ENCODE results near the gene SMURF1.
"Not testable (repeated sequence)": the region's sequence is repeated elsewhere in the genome, so short reads cannot be mapped to it uniquely, and the experiment has no call there.

SMURF1 gene

DNA sequence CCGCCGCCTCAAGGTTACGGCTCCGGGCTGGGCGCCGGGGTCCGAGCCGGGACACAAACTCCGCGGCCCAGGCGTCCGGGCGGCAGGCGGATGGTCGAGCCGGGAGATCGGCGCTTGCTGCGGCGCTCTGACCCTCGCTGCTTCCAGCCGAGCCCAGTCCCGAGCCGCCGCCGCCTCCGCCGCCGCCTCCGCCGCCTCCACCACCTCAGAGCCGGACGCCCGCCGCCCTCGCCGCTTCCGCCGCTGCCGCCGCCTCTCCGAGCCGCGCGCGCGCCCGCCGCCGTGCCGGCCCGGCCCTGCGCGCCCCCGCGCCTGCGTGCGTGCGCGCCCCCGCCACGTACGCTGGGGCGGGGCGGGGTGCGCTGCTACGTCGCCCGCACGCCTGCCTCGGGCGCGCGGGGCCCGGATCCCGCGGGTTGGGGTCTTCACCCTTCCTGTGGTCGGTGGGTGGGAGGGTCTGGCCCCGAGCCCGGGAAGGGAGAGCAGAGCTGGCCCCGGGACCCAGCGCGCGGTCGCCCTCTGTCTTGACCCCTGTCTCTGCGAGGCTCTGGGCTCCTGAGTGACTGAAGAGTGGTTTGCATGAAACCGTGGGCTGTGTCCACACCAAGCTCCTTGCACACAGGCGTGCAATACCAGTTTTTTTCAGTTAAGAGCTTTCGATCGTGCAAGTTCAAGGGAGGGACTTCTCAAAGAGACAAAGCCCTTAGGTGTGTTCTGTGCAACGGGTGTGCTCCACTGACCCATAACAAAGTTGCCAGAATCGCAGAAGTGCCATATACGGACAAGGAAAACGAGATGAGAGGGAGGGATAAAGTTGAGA lies at the start of gene SMURF1:
SMURF1 (minus strand) TSS at position 256 of the 820 bp plus-strand sequence. CDS start 328 bp downstream, outside the sequence.
- peak; percentile 50 to 87 for DNase-seq

DNA sequence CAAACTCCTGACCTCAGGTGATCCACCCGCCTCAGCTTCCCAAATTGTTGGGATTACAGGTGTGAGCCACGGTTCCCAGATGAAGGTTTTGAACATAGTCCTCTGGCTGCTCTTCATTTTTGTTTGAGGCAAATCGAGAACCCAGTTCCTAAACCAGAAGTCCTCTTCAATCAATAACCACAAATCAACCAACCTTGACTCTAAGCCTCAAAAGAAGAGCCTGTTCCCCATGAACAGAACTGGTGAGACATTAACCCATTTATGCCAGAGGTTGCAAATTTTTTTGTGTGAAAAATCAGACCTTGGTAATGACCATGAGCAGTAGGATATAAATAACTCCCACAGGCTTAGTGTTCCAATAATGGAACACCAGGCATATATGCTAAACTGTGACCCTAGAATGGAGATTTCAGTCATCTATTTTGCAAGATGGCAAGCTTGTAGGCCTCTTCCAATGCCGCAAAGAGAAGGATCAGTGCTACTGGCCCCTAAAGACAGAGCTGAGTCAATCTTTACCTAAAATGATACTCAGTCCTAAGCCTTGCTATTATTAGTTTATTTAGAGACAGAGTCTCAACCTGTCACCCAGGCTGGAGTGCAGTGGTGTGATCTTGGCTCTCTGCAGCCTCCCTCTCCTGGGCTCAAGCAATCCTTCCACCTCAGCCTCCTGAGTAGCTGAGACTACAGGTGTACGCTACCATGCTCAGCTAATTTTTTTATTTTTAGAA lies 48.1 kb upstream of the SMURF1 start:
- DNase-seq, result no peak

DNA sequence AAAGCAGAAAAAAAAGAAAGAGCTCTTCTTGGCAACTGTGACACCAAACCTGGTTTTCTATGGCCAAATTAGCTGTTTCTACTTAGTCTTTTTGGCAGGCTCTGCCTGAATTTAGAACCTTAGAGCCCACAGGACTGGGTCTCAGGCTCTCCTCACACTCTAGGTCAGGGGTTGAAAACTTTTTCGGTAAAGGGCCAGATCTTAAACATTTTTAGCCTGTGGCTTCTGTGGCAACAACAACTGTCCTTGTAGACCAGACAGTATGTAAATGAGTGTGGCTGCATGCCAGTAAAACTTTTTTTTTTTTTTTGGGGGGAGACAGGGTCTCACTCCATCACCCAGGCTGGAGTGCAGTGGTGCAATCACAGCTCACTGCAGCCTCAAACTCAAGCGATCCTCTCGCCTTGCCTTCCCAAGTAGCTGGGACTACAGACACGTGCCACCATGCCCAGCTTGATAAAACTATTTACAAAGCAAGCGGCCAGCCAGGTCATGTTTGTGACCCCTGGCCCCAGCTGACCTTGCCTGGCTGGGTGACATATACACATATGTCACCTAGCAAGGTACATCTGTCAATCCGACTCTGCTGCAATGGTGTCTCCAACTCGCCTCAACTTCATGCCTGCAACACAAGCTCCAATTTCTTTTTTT lies 46.6 kb upstream of the SMURF1 start:
- DNase-seq, result no peak

DNA sequence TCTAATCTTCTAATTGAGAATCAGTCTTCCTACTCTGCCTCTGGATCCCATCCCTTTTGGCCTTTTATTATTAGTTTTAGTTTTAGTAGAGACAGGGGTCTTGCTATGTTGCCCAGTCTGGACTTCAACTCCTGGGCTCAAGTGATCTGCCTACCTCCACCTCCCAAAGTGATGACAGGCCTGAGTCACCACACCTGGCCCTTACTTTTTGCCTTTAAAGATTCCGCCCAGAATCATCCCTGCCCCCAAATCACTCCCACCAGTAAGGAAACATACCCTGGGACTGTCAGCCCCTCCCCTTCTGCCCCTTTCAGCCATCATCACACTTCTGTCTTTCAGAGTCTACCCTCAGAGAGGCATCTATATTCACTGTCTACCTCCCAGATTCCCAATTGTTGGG lies 45.3 kb upstream of the SMURF1 start:
- DNase-seq, result no peak

DNA sequence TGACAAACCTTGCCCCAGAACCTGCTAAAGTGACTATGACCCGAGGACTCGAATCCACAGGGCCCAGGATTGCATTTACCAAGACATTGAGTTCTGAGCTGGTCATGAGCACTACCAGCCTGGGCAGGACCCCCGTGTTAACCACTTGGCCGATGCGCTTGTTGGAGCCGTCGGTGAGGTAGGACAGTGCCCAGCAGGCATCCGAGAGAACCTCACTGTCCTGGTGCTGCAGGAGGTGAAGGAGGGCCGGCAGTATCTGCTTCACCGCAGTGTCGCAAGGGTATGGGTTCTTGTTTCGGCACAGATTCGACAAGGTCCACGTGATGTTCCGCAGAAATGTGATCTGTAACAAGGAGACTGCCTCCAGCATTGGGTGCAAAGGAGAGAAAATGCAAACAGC lies 44.3 kb upstream of the SMURF1 start:
- DNase-seq, result no peak

DNA sequence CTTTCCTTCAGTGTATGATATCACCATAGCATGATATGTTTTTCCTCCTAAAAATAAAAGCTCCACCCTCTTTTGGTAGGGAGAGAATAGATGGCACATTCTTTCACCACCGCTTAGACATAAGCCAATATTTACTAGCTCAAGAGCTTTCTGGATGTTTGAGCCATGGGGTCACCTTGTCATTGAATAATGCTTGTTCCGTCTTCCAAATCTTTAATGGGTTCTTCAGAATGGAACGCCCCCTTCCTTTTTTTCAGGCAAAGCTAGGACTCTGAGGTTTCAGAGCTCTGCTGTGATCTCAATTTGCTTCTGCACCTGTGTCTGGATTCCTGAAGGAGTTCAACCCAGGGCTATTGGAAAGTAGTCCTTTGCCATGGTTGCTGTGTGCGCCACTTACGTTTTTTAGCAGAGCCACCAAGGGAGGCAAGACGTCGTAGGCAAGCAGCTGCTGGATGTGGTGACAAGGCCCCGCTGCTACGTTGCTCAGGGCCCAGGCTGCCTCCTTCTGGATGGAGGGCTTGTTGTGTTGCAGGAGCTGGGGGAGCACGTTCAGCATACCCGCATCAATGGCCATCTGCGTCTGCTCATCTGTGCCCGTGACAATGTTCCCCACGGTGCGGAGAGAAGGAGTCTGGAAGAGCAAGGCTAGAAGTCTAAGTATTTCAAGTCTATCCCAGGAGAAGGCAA lies 40.8 kb upstream of the SMURF1 start:
- no peak for DNase-seq

DNA sequence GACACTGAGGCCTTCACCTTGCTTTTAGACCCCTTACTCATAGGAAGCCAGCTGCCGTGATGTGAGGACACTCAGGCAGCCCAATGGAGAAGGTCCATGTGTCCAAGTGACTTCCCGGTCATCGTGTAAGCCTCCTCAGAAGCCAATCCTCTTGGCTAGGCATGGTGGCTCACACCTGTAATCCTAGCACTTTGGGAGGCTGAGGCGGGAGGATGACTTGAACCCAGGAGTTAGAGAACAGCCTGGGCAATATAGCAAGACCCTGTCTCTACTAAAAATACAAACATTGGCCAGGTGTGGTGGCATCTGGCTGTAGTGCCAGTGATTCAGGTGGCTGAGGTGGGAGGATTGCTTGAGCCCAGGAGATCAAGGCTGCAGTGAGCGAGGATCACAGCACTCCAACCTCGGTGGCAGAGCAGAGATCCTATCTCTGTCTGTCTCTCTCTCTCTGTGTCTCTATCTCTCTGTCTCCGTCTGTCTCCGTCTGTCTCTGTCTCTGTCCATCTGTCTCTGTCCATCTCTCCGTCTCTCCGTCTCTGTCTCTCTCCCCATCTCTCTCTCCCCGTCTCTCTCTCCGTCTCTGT lies 36.3 kb upstream of the SMURF1 start:
- no peak for DNase-seq

DNA sequence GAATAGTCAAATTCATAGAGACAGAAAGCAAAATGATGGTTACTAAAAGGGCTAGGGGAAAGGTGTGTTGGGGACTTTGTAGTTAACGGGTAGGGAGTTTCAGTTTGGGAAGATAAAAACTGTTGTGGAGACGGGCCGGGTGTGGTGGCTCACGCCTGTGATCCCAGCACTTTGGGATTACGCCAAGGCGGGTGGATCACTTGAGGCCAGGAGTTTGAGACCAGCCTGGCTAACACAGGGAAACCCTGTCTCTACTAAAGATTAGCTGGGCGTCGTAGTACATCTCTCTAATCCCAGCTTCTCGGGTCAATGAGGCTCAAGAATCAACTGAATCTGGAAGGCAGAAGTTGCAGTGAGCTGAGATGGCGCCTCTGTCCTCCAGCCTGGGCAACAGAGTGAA lies 33.3 kb upstream of the SMURF1 start:
- no peak for DNase-seq

DNA sequence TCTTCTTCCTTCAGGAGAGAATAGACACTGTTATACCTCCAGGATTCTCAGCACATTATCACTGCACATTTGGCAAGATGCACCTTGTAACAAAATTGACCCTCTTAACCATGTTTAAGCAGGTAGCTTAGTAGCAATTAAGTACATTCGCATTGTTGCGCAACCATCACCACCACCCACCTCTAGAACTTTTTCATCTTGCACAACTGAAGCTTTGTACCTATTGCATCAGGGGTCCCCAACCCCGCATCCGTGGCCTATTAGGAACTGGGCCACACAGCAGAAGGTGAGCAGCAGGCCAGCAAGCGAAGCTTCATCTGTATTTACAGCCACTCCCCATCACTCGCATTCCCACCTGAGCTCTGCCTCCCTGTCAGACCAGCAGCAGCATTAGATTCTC lies 29.9 kb upstream of the SMURF1 start:
- DNase-seq, result no peak

DNA sequence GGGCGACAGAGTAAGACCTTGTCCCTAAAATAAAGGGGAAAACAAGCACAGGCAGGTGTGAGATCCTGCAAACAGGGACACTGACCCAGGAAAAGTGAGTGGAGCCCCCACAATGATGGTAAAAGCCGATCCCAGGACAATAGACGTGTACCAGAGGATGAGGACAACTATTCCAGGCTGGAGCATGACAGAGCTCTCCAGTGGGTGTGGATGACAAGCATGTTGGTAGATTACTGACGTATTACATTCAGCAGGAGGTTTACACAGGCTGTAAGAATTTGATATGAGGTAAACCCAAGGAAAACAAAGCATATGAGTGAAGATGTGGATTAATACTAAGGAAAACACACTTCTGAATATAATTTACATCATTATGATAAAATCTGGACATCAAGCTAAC lies 27.8 kb upstream of the SMURF1 start:
- DNase-seq, result no peak

DNA sequence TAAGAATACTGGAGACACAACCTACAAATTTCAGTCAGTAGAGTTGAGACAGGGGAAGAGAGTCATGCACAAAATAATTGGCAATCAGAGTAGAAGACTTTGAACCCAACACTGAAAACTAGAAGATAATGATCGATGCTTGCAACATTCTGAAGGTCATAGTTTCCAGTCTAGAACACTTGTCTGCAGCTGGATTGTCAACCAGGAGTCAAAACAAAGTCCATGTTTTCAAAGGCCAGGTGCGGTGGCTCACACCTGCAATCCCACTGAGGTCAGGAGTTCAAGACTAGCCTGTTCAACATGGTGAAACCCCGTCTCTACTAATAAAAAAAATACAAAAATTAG lies 26.8 kb upstream of the SMURF1 start:
- DNase-seq, result no peak

DNA sequence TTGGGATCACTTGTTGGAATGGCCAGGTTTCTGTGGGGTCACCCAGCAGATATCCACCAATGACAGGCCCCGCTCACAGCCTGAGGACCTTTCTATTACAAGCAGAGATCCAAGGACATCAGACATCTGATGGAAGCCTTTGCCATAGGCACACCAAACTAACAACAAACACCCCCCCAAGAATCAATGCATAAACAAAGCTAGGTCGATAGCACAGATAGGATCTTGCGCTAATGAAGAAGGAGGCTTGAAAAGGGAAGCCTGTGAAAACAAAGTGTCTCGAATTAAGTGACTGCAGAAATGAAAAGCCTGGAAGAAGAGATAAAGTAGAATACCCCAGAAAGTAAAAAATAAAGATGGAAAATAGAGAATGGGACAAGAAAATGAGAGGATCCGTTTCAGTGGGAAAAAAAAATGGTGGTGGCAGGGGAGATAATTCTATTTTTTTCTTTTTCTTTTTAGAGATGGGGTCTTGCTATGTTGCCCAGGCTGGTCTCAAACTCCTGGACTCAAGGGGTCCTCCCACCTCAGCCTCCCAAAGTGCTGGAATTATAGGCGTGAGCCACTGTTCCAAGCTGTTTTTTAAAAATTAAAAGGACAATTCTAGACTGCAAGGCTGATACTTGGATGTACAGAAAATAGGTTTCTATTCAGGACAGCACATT lies 26.3 kb upstream of the SMURF1 start:
- DNase-seq, result no peak

DNA sequence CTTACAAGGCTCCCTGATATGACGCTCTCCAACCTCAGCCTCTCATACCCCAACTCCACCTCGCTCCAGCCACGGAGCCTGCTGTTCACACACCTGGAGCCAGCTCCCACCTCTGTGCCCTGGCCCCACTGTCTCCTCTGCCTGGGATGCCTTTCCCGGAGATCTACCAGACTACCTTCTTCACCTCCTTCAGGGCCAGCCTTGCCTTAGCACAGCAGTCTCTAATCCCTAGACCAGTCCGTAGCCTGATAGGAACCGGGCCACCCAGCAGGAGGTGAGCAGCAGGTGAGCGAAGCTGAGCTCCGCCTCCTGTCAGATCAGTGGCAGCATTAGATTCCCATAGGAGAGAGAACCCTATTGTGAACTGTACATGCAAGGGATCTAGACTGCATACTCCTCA lies 23.2 kb upstream of the SMURF1 start:
- no peak for DNase-seq

DNA sequence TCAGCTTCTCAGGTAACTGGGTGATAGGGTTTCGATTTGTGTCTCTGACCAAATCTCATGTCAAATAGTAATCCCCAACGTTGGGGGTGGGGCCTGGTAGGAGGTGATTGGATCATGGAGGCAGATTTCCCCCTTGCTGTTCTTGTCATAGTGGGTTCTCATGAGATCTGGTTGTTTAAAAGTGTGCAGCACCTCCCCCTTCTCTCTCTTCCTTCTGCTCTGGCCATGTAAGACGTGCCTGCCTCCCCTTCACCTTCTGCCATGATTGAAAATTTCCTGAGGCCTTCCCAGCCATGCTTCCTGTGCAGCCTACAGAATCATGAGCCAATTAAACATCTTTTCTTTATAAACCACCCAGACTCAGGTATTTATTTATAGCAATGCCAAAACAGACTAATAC lies 21.9 kb upstream of the SMURF1 start:
- no peak for DNase-seq

DNA sequence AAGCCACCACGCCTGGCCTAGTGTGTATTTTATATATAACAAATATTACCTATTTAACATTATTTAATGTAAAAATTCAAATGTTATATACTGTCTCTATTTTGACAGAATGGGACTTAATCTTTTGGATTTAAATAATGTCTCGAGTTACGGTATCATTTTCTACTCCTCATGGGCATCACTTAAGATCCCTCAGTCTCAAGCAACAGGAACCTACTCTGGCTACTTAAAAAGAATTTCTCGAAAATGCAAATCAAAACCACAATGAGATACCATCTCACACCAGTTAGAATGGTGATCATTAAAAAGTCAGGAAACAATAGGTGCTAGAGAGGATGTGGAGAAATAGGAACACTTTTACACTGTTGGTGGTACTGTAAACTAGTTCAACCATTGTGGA lies 19.8 kb upstream of the SMURF1 start:
- DNase-seq, result not testable (repeated sequence)

DNA sequence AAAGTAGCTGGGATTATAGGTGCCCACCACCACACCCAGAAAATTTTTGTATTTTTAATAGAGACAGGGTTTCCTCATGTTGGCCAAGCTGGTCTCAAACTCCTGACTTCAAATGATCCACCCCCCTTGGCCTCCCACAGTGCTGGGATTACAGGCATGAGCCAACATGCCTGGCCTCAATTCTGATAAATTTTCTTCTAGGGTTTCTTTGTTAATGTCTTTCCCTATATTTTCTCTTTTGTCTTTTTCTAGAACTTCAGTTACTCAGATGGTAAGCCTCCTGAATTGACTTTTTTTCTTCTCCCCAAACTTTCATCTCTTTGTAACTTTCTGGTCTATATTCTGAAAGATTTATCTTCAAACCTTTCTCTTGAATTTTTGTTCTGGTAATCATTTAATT lies 12.7 kb upstream of the SMURF1 start:
- DNase-seq, result no peak

DNA sequence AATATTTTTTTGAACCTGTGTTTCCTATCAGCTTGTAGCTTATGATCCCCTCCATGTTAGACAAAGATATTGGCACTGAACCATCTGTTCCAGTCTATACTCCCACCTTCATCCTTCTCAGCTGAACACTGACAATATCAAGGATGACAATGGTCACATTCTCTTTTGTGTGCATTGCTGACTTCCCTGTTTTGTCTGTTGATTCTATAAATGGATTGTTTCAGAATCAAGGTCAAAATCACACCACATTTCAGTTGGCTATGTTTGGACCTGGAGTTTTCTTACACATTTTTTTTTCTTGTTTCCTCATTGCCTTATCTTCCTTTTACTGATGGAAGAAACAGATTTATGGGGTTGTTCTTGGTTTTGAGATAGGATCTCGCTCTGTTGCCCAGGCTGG lies 11.3 kb upstream of the SMURF1 start:
- no peak for DNase-seq

DNA sequence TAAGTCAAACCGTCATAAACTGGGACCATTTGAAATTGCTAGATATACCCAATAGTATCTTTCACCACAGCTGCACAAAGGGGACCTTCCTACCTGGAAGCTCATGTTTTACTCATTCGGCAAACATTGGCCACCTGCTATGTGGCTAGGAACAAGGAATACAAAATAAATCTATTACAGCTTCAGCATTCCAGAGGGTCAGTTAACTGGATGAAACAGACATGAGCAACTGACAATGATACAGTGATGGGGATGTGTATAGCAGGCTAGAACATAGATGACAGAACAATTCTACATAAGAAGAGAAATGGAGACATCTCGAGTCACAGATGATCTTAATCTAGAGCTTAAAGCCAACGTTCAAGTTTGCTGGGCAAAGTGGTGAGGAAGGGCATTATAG lies 3.1 kb upstream of the SMURF1 start:
- DNase-seq, result no peak

DNA sequence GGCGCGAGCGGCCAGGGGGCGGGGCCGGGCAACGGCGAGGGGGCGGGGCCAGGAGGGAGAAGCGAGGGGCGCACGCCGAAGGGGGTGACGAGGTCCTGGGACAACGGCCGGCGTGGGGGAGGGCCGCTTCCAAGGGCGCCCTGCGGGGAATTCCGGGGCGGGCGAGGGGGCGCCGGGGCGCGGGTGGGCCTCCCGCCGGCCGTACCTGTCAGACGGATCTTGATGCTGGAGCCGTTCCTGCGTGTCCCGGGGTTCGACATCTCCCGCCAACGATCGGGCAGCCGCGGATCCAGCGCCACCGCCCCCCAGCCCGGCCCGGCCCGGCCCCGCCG lies 421 bp downstream of the SMURF1 start:
- no peak for DNase-seq

DNA sequence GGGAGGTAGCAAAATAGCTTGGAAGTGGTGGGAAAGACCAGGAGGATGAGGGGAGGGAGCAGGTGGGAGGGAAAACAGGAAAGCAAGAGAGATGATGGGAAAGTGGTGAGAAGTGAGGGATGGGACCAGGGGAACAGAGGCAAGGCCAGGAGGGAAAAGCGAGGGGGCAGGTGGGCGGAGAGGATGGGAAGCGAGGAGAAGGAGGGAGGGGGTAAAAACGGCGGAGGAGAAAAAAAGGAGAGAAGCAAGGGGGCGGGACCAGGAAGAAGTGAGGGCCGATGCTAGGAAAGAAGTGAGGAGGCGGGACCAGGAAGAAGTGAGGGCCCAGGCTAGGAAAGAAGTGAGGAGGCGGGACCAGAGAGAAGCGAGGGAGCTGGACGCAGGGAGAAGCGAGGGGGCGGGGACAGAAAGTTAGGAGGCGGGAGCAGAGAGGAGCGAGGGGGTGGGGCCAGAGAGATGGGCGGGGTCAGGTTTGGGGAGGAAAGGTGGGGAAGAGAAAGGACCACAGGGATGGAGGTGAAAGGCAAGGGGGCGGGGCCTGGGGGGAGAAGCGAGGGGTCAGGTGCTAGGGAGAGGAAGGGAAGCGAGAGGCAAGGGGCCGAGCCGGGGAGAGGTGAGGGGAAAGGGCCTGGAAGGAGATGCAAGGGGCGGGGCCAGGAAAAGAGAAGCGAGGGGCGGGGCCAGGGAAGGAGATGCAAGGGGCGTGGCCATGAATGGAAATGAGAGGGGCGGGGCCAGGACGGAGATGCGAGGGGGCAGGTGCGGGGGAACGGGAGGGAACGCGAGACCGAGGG lies 984 bp downstream of the SMURF1 start:
- peak; percentile 57 to 71 for DNase-seq

DNA sequence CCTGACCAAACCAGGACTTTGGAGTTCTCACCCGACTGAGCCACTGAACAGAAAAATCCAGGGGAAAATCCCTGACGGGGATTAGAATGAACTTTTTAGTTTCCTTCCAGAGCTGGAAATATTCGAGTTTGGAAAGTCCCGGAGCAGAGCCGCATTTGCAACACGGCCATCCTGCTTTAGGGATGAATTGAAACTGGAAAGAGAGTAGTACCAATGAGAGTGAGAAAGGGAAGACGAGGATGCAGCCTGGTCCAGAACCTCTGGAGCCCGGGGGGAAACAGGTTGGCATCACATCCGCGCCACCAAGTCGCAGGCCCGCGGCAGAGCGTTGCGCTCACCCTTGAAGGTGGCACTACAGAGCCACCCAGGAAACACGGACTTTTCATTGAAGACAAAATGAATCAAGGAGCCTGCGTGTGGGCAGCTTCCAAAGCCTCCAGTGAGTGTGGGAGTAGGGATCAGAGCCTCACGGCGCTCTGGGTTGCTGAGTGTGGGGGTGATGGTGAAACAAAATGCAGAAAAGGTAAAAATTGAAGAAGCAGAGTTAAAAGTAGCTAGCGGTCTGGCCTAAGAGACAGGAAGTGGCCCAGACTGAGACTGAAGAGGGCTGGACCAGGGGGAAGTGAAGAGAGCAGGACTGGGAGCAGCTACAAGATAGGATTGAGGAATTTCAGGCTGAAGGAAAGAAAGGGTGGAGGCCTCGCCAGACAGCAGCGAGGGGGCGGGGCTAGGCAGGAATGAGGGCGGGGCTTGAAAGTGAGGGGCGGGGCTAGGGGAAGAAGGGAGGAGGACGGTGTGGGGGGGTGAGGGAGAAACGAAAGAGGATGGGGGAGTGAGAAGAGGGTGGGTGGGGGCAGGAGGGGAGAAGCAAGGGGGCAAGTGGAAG lies 1.8 kb downstream of the SMURF1 start:
- DNase-seq, result no peak

All from NCI-H1930 (cell line).